CD4-positive, alpha-beta T cell (primary cell): Measurements from ENCODE around the gene RNF113B. TPM values are rescaled to one million over a fixed set of nuclear protein-coding genes. Genes with fewer than 3 reads are reported as not detected.

Experiments used
- ATAC-seq: fragments of 200-7000 bp; cut with Tn5 transposase; one replicate; pipeline ENCODE4 v1.10.0; 2022; ENCODE audit warnings: mild to moderate bottlenecking; ENCODE audit not compliant: poor library complexity
- CTCF ChIA-PET: fragments of 350-600 bp; sonication (Branson Sonifier 250); formaldehyde crosslinking; loops from one replicate; lab custom pipeline; 2021; ENCODE audit warnings: antibody characterized with exemption, inconsistent platforms; lab: Charles Lee
- POLR2A ChIA-PET: fragments of 350-600 bp; sonication (Branson Sonifier 250); formaldehyde crosslinking; loops from one replicate; lab custom pipeline; 2021; ENCODE audit warnings: antibody characterized with exemption, inconsistent platforms; lab: Charles Lee
- DNase-seq, 14 experiments: peaks; one replicate each; pipeline ENCODE4 v3.0.0-alpha.2; 2013 to 2020; ENCODE audit warnings: mixed read lengths in 2 of 14
- H3K27ac ChIP-seq, 2 donors: one replicate each; pipeline versions ENCODE4 v1.5.1 to v1.7.0; 2013; ENCODE audit warnings: low read length in 2 of 2, low read depth in 1 of 2, mild to moderate bottlenecking in 1 of 2
- H3K27me3 ChIP-seq, 2 experiments: 1 replicate in 1 of 2; 2 replicates in 1 of 2; pipeline versions ENCODE4 v1.6.1 to v1.7.0; 2013; ENCODE audit warnings: low read length in 2 of 2, control low read depth in 1 of 2, mild to moderate bottlenecking in 1 of 2, moderate library complexity in 1 of 2; ENCODE audit not compliant: insufficient read depth in 2 of 2, control insufficient read depth in 1 of 2
- H3K36me3 ChIP-seq: one replicate; pipeline ENCODE4 v1.6.1; 2013; ENCODE audit warnings: low read length, control low read depth; ENCODE audit not compliant: insufficient read depth
- H3K4me1 ChIP-seq: one replicate; pipeline ENCODE4 v1.6.1; 2013; ENCODE audit warnings: low read length, control low read depth; ENCODE audit not compliant: insufficient read depth
- H3K4me3 ChIP-seq: one replicate; pipeline ENCODE4 v1.5.1; 2013; ENCODE audit warnings: mild to moderate bottlenecking, low read length, moderate library complexity
- H3K9me3 ChIP-seq, 2 experiments: 1 replicate in 1 of 2; 2 replicates in 1 of 2; pipeline versions ENCODE4 v1.6.1 to v1.7.0; 2013; ENCODE audit warnings: low read length in 2 of 2, mild to moderate bottlenecking in 2 of 2, control low read depth in 1 of 2, moderate library complexity in 1 of 2; ENCODE audit not compliant: control insufficient read depth in 1 of 2, insufficient read depth in 1 of 2
- H3K27ac Mint-ChIP-seq: one replicate; pipeline ENCODE4 v1.8.0; 2020; ENCODE audit warnings: mixed read lengths
- H3K27me3 Mint-ChIP-seq: one replicate; pipeline ENCODE4 v1.8.0; 2021; ENCODE audit warnings: mixed read lengths
- H3K36me3 Mint-ChIP-seq: one replicate; pipeline ENCODE4 v1.8.0; 2021; ENCODE audit warnings: low read depth, mixed read lengths
- H3K4me1 Mint-ChIP-seq: one replicate; pipeline ENCODE4 v1.8.0; 2021; ENCODE audit warnings: low read depth, mixed read lengths
- H3K4me3 Mint-ChIP-seq: one replicate; pipeline ENCODE4 v1.8.0; 2020; ENCODE audit warnings: mild to moderate bottlenecking, mixed read lengths
- H3K9me3 Mint-ChIP-seq: one replicate; pipeline ENCODE4 v1.8.0; 2020; ENCODE audit warnings: mixed read lengths
- CTCF ChIP-seq: fragments of 200-600 bp; IDR thresholded peaks from one replicate; pipeline ENCODE4 v1.8.0; 2022; ENCODE audit warnings: antibody characterized with exemption, mild to moderate bottlenecking
- intact Hi-C, 2 experiments: fragments of 100-400 bp; cut with DNase I in 1 of 2; cut with micrococcal nuclease in 1 of 2; formaldehyde crosslinking; loops; one replicate each; pipeline versions ENCODE4 v1.15.1 to v1.9.0; 2023 to 2025; cut with DNase I, micrococcal nuclease
- total RNA-seq, 174 experiments: library from RNA in 2 of 174; stranded (reverse) in 2 of 174; gene quantifications; one replicate each; pipeline ENCODE4 v1.2.3 and lab custom pipeline; 2021 to 2026

The RNF113B gene
- total RNA-seq, 2 experiments from 2014 or later, result not detected

GRCh38 chr13:98182589-98182988 lies 5.5 kb upstream of the RNF113B start:
- intact Hi-C loops, result no loop called here
- no peak overlapping the region for H3K4me3 Mint-ChIP-seq
- H3K4me1 ChIP-seq, result no peaks in the 10 kb centered on the region
- H3K27ac Mint-ChIP-seq, result no peak overlapping the region
- H3K36me3 ChIP-seq, result no peaks in the 10 kb centered on the region
- ATAC-seq (no peak), DNase-seq (no peak)
- TF ChIP-seq CTCF, result no peak
- no peaks in the 10 kb centered on the region for H3K36me3 Mint-ChIP-seq
- no peaks in the 10 kb centered on the region for H3K4me1 Mint-ChIP-seq
- peaks cover 0 to 3% of the 10 kb centered on the region in 2 experiments for H3K27me3 ChIP-seq
- H3K27ac ChIP-seq, result no peak overlapping the region
- ChIA-PET CTCF (no interaction called here), POLR2A (no interaction called here)
- peaks cover 12% of the 10 kb centered on the region for H3K27me3 Mint-ChIP-seq
- H3K9me3 Mint-ChIP-seq, result peaks cover 2% of the 10 kb centered on the region
- no peak overlapping the region for H3K4me3 ChIP-seq
- no peaks in the 10 kb centered on the region for H3K9me3 ChIP-seq

GRCh38 chr13:98182153-98182552 lies 5.1 kb upstream of the RNF113B start:
- no peaks in the 10 kb centered on the region for H3K36me3 ChIP-seq
- H3K4me3 Mint-ChIP-seq, result no peak overlapping the region
- H3K4me1 ChIP-seq, result no peaks in the 10 kb centered on the region
- TF ChIP-seq CTCF, result no peak
- intact Hi-C loops, result no loop called here
- no peaks in the 10 kb centered on the region for H3K36me3 Mint-ChIP-seq
- no peak for DNase-seq
- no peak overlapping the region for H3K27ac ChIP-seq
- no peak overlapping the region for H3K4me3 ChIP-seq
- H3K4me1 Mint-ChIP-seq, result no peaks in the 10 kb centered on the region
- H3K9me3 Mint-ChIP-seq, result peaks cover 2% of the 10 kb centered on the region
- H3K9me3 ChIP-seq, result peaks cover 0 to 2% of the 10 kb centered on the region in 2 experiments
- ChIA-PET POLR2A (no interaction called here), CTCF (no interaction called here)
- ATAC-seq, result no peak
- peaks cover 7% of the 10 kb centered on the region for H3K27me3 Mint-ChIP-seq
- H3K27ac Mint-ChIP-seq, result no peak overlapping the region
- H3K27me3 ChIP-seq, result peaks cover 0 to 3% of the 10 kb centered on the region in 2 experiments

GRCh38 chr13:98181111-98181815 lies 4.2 kb upstream of the RNF113B start:
- ChIA-PET POLR2A (no interaction called here), CTCF (no interaction called here)
- H3K36me3 Mint-ChIP-seq, result no peaks in the 10 kb centered on the region
- ATAC-seq (no peak), DNase-seq (no peak)
- no peaks in the 10 kb centered on the region for H3K36me3 ChIP-seq
- H3K27ac Mint-ChIP-seq, result no peak overlapping the region
- peaks cover 0 to 11% of the 10 kb centered on the region in 2 experiments for H3K9me3 ChIP-seq
- H3K27ac ChIP-seq, result no peak overlapping the region
- peaks cover 2% of the 10 kb centered on the region for H3K9me3 Mint-ChIP-seq
- intact Hi-C loops, result no loop called here
- no peaks in the 10 kb centered on the region for H3K4me1 ChIP-seq
- peaks cover 2% of the 10 kb centered on the region for H3K27me3 Mint-ChIP-seq
- H3K4me3 Mint-ChIP-seq, result no peak overlapping the region
- no peaks in the 10 kb centered on the region for H3K4me1 Mint-ChIP-seq
- H3K4me3 ChIP-seq, result no peak overlapping the region
- peaks cover 0 to 3% of the 10 kb centered on the region in 2 experiments for H3K27me3 ChIP-seq
- no peak for TF ChIP-seq CTCF
